ENCODE data around the gene FOXK1. TPM values are rescaled to one million over a fixed set of nuclear protein-coding genes. Genes with fewer than 3 reads are reported as not detected.

The FOXK1 gene
- total RNA-seq, 1 experiment from 2014 or later: 17.4 TPM

GRCh38 chr7:4713183-4713784, 31.2 kb downstream of the FOXK1 start:
- DNase-seq (ENCODE audit: low read depth in 1 of 2, low spot score in 2 of 2): peak in 1 of 2 experiments; percentile 33
- Histone ChIP-seq H3K27ac (no peak overlapping the region), H3K27me3 (replicated peaks) (no peaks in the 10 kb centered on the region), H3K36me3 (peaks cover 8% of the 10 kb centered on the region), H3K9me3 (replicated peaks) (no peaks in the 10 kb centered on the region), H3K4me3 (no peak overlapping the region), H3K4me1 (replicated peaks) (peaks cover 16% of the 10 kb centered on the region)

GRCh38 chr7:4714161-4714700, 32.1 kb downstream of the FOXK1 start:
- Histone ChIP-seq H3K27ac (no peak overlapping the region), H3K9me3 (replicated peaks) (no peaks in the 10 kb centered on the region), H3K27me3 (replicated peaks) (no peaks in the 10 kb centered on the region), H3K36me3 (peaks cover 9% of the 10 kb centered on the region), H3K4me1 (replicated peaks) (peaks cover 16% of the 10 kb centered on the region), H3K4me3 (no peak overlapping the region)
- no peak for DNase-seq (ENCODE audit: low read depth in 1 of 2, low spot score in 2 of 2)

GRCh38 chr7:4714767-4715409, 32.8 kb downstream of the FOXK1 start:
- H3K4me3 ChIP-seq: no peak overlapping the region
- no peaks in the 10 kb centered on the region for H3K27me3 ChIP-seq (replicated peaks)
- peaks cover 16% of the 10 kb centered on the region for H3K4me1 ChIP-seq (replicated peaks)
- peaks cover 9% of the 10 kb centered on the region for H3K36me3 ChIP-seq
- H3K27ac ChIP-seq: no peak overlapping the region
- H3K9me3 ChIP-seq (replicated peaks): no peaks in the 10 kb centered on the region
- no peak for DNase-seq (ENCODE audit: low read depth in 1 of 2, low spot score in 2 of 2)

- Histone ChIP-seq H3K4me1 (replicated peaks) (peaks cover 16% of the 10 kb centered on the region), H3K27ac (no peak overlapping the region), H3K4me3 (no peak overlapping the region), H3K36me3 (peaks cover 9% of the 10 kb centered on the region), H3K27me3 (replicated peaks) (no peaks in the 10 kb centered on the region), H3K9me3 (replicated peaks) (no peaks in the 10 kb centered on the region)
- DNase-seq (ENCODE audit: low read depth in 1 of 2, low spot score in 2 of 2): no peak
Observed at GRCh38 chr7:4715410-4715776, 33.3 kb downstream of the FOXK1 start.

- H3K27me3 ChIP-seq (replicated peaks): no peaks in the 10 kb centered on the region
- H3K27ac ChIP-seq: no peak overlapping the region
- H3K4me1 ChIP-seq (replicated peaks): peaks cover 15% of the 10 kb centered on the region
- no peaks in the 10 kb centered on the region for H3K9me3 ChIP-seq (replicated peaks)
- H3K4me3 ChIP-seq: no peak overlapping the region
- DNase-seq (ENCODE audit: low read depth in 1 of 2, low spot score in 2 of 2): no peak
- H3K36me3 ChIP-seq: peaks cover 9% of the 10 kb centered on the region
Observed at GRCh38 chr7:4716946-4717795, 35.1 kb downstream of the FOXK1 start.

GRCh38 chr7:4718075-4718474, 36.0 kb downstream of the FOXK1 start:
- no peaks in the 10 kb centered on the region for H3K9me3 ChIP-seq (replicated peaks)
- H3K27ac ChIP-seq: no peak overlapping the region
- DNase-seq (ENCODE audit: low read depth in 1 of 2, low spot score in 2 of 2): no peak
- H3K36me3 ChIP-seq: peaks cover 13% of the 10 kb centered on the region
- H3K4me1 ChIP-seq (replicated peaks): peaks cover 6% of the 10 kb centered on the region
- no peak overlapping the region for H3K4me3 ChIP-seq
- no peaks in the 10 kb centered on the region for H3K27me3 ChIP-seq (replicated peaks)

GRCh38 chr7:4720225-4720624, 38.1 kb downstream of the FOXK1 start:
- peaks cover 14% of the 10 kb centered on the region for H3K4me1 ChIP-seq (replicated peaks)
- H3K36me3 ChIP-seq: peaks cover 13% of the 10 kb centered on the region
- no peak overlapping the region for H3K4me3 ChIP-seq
- DNase-seq (ENCODE audit: low read depth in 1 of 2, low spot score in 2 of 2): no peak
- no peaks in the 10 kb centered on the region for H3K27me3 ChIP-seq (replicated peaks)
- H3K9me3 ChIP-seq (replicated peaks): no peaks in the 10 kb centered on the region
- H3K27ac ChIP-seq: no peak overlapping the region

- Histone ChIP-seq H3K27ac (no peak overlapping the region), H3K4me3 (no peak overlapping the region), H3K36me3 (peaks cover 13% of the 10 kb centered on the region), H3K27me3 (replicated peaks) (no peaks in the 10 kb centered on the region), H3K9me3 (replicated peaks) (no peaks in the 10 kb centered on the region), H3K4me1 (replicated peaks) (peaks cover 24% of the 10 kb centered on the region)
- DNase-seq (ENCODE audit: low read depth in 1 of 2, low spot score in 2 of 2): no peak
Observed at GRCh38 chr7:4722308-4722707, 40.2 kb downstream of the FOXK1 start.

GRCh38 chr7:4722960-4723630, 41.0 kb downstream of the FOXK1 start:
- Histone ChIP-seq H3K27me3 (replicated peaks) (no peaks in the 10 kb centered on the region), H3K4me3 (no peak overlapping the region), H3K36me3 (peaks cover 17% of the 10 kb centered on the region), H3K27ac (no peak overlapping the region), H3K9me3 (replicated peaks) (no peaks in the 10 kb centered on the region), H3K4me1 (replicated peaks) (peaks cover 24% of the 10 kb centered on the region)
- DNase-seq (ENCODE audit: low read depth in 1 of 2, low spot score in 2 of 2): no peak

- no peaks in the 10 kb centered on the region for H3K27me3 ChIP-seq (replicated peaks)
- peak overlapping the region; percentile 45 for H3K4me3 ChIP-seq
- peak overlapping the region; percentile 96 for H3K27ac ChIP-seq
Observed at GRCh38 chr7:4724648-4725013, 42.5 kb downstream of the FOXK1 start.

GRCh38 chr7:4725014-4725849, 43.1 kb downstream of the FOXK1 start:
- Histone ChIP-seq H3K36me3 (peaks cover 14% of the 10 kb centered on the region), H3K27ac (peak overlapping the region; percentile 96), H3K9me3 (replicated peaks) (no peaks in the 10 kb centered on the region), H3K4me3 (peak overlapping the region; percentile 45), H3K27me3 (replicated peaks) (no peaks in the 10 kb centered on the region), H3K4me1 (replicated peaks) (peaks cover 24% of the 10 kb centered on the region)
- DNase-seq (ENCODE audit: low read depth in 1 of 2, low spot score in 2 of 2): peak; percentile 95 to 96

More at GRCh38 chr7:4724648-4725013, 42.5 kb downstream of the FOXK1 start:
- DNase-seq (ENCODE audit: low read depth in 1 of 2, low spot score in 2 of 2): peak; percentile 81 to 91
- Histone ChIP-seq H3K4me1 (replicated peaks) (peaks cover 24% of the 10 kb centered on the region), H3K36me3 (peaks cover 14% of the 10 kb centered on the region), H3K9me3 (replicated peaks) (no peaks in the 10 kb centered on the region)

- Histone ChIP-seq H3K27me3 (replicated peaks) (no peaks in the 10 kb centered on the region), H3K27ac (peak overlapping the region; percentile 96), H3K4me3 (peak overlapping the region; percentile 45), H3K9me3 (replicated peaks) (no peaks in the 10 kb centered on the region), H3K4me1 (replicated peaks) (peaks cover 24% of the 10 kb centered on the region), H3K36me3 (peaks cover 14% of the 10 kb centered on the region)
- DNase-seq (ENCODE audit: low read depth in 1 of 2, low spot score in 2 of 2): no peak
Observed at GRCh38 chr7:4725850-4726450, 43.9 kb downstream of the FOXK1 start.

Measured in SJSA1 (cell line).